NCI-H446 treated with DMSO at 0.1 percent for 48 hours (cell line): ENCODE data around the gene COX7A2.

Source experiments
- DNase-seq: peaks from one replicate; lab custom pipeline; 2025; lab: John Stamatoyannopoulos, UW

The COX7A2 gene

DNA sequence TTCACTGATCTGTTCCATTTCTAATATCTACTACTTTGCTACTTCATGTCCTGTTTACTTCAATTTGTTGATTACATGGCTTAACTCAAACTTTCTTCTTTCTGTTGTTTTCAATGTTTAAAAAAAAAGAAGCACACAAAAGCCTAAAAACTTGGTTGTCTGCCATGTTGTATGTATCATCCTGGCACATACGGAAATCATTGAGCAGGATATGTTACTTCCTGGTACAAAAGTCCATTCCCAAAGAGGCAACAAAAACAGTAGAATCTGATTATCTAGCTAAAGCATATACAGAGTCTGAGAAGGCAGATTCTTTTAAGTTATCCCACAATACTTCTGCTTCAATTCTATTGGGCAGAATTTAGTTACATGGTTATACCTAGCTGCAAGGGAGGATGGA lies 23.2 kb downstream of the COX7A2 start:
- no peak for DNase-seq

DNA sequence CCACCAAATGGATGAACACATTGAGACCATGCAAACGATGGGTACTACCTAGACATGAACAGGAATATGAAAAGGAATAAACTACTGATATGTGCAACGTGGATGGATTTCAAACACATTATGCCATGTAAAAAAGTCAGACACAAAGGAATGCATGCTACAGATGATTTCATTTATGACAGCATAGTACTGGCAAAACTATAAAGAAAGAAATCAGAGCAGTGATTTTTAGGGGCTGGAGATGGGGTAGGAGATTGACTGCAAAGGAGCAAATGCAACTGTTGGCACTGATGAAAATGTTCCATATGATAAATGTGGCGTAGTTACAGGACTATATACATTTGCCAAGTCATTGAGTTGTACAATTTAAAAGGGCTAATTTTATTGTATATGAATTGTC lies 24.3 kb downstream of the COX7A2 start:
- no peak for DNase-seq

DNA sequence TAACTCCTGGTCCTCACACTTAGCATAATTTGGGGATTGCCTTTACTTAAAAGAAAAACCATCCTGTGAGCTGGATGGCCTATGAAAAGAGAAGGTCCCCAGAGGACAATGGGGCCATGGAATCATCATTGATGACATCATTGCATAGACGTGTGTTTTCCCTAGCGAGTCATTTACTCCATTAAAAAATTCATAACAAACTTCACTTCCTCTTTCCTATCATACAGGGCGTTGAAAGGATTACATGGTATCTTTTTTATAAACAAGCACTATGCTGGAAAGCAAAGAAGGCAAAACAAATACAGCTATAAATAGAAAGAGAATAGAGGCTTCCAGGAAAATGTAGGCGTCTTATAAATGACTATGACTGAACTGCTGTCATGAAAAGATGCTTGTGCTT lies 26.4 kb downstream of the COX7A2 start:
- DNase-seq = no peak

DNA sequence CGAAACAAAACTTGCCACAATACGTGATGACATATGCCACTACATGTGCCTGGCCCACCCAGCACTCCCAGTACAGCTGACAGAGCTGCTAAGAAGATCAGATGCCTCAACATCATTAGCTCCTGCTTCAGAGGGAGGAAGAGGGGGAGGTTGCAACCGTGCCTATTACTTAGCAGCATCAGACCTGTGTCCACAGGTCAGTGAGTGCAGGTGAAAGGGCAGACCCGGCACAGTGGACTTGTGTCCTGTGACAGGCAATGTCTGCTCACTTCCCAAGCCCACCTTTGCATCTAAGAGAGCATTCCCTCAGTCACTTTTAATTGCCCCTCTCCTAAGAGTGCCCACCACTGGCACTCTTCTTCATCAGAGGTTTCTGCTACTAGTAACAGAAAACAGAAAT lies 28.3 kb downstream of the COX7A2 start:
- DNase-seq = no peak

DNA sequence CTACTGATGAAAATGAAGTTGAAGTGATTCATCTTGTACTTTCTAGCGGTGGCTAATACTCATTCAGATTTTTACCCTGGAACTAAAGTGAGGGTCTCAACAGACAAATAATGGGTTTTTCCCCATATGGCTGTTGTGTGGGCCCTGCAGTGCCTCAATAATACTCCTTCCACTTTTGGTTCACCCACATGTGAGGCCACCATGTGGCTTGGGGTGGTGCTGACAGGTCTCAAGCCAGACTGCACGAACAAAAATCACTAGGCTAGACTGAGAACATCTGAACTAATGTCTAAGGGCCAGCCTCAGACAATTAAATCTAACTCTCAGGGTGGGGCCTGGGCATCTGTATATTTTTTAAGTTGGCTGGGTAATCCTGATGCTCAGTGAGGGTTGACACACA lies 29.9 kb downstream of the COX7A2 start:
- no peak for DNase-seq

DNA sequence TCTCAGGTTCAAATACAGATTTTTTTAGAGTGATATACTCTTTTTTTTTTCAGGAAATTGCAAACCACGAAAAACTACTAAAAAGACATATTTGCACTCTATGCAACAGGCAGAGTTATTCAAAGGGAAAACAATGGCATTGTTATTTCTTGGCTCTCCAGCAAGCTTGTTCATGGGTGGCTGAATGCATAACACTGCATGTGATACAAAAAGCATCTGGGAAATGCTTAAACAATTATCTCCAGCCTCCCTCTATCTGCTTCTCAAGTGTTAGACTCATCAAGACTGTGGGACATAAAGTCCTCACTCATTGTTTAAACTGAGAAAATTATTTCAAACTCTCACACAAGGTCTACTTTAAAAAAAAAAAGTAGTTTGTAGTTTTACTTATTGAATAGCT lies 30.5 kb downstream of the COX7A2 start:
- DNase-seq = no peak

DNA sequence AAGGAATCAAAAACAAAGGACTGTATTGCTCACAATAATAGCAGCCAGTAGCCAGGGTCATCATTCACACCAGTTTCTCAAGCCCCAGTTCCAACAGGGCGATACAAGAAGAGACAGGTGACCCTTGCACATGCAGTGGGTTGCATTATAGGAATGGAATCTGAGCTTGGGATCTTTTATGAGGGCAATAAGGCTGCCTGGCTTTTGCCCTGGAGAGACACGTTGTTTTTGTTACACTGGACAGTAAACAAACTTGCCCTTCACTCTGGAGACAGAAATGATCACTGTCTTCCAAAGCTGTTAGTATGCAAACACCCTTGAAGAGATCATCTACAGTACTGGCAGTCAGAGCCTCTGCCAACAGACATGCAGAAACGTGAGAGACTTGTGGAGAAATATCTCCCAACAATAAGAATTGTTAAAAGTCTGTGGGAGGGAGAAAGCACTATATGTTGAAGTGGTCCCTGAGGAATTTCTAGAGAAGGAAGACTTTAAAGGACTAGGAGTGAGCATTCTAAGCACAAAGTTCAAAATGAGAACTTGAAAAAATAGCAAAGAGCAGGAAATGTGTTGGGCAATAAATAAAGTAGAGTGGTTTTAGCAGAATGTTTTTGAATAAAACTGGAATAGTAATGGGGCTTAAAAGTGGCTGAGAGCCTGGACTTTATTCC lies 31.5 kb downstream of the COX7A2 start:
- no peak for DNase-seq

DNA sequence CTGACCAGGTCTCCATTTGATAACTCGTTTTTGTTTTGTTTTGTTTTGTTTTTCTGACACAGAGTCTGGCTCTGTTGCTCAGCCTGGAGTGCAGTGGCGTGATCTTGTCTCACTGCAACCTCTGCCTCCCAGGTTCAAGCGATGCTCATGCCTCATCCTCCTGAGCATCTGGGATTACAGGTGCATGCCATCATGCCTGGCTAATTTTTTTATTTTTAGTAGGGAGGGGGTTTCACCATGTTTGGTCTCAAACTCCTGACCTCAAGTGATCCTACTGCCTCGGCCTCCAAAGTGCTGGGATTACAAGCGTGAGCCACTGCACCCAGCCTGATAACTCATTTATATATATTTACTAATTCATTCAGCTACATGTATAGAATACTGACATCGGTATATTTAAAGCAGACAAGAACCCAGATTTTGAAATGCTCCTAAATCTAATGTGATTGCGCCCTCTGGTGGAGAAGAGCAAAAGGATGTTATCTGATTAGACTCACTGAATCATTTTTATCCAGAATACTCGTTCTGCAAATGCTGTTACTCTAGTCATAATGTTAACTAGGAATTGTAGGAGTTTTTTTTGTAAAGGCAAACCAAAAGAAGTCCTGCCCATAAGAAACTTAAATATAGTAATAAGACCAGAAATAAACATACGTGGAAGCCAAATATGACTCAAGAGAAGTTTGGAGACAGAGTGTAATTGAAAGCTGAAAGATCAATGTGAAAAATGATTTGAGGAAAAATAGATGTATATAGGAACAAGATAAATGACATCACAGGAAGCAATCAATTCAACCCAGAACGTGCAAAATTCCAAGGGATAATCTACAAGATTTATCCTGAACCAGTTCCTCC lies 32.5 kb downstream of the COX7A2 start:
- DNase-seq = peak; percentile 24

DNA sequence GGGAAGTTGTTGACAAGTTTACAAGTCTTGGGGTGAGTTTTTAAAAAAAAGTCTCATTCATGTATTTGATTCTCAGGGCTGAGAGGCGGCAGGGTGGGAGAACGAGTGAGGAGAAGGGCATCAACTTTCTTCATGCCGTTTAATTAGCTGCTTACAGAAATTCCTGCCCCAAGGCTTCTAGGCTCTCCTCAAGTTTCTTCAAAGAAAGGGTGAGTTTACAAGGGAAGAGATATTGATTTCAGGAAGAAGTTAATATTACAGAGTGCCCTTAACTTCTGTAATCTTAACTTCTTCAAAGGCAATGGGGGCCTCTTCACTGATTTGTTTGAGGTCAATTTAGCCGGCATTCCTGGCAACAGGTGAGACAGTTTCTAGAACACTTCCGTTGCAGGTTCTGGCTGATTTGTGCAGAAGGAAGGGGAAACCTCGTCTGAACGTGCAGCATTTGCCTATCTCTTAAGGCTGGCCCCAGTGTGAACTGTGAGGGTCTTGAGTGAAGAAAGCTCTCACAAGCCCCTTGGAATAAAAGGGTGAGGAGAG lies 34.3 kb downstream of the COX7A2 start:
- DNase-seq = no peak

DNA sequence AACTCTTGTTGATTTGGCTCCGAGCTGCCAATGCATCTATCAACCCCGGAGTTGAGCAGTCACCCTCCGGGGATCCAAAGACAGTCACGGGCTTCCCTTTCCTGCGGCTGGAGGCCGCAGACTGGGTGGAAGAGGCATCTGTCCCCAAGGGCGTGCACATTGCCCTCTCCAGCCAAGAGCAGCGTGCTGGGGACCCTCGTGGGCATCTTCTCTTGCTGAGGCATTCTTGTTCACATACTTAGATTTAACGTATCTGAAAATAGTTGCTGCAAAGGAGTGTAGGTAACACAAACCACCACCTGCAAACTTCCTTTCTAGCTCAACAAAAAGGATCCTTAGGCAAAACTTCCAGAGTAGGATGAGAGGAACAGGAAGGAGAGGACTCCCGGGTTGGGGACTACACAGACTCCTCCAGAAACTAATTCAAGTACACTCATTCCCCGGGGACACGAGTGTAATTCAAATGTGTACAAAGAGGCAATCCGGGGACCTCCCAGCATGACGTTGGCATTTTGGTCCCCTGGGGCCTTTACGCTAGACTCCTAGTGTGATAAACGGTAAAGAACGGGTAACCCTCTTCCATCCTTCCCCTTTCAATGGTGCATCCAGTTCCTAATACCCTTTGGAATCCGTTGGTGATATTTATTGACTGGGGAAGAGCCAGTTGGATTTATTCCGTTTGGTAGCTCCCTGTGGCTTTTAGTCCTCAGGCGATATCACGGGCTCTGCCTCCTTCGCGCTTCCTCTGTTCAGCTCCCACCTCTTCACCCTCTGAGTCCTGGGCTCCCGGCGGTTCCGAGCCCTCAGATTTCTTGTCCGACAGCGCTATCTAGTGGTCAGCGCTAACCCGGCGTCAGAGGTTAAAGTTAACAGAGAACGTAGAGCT lies 35.1 kb downstream of the COX7A2 start:
- peak; percentile 6 for DNase-seq

DNA sequence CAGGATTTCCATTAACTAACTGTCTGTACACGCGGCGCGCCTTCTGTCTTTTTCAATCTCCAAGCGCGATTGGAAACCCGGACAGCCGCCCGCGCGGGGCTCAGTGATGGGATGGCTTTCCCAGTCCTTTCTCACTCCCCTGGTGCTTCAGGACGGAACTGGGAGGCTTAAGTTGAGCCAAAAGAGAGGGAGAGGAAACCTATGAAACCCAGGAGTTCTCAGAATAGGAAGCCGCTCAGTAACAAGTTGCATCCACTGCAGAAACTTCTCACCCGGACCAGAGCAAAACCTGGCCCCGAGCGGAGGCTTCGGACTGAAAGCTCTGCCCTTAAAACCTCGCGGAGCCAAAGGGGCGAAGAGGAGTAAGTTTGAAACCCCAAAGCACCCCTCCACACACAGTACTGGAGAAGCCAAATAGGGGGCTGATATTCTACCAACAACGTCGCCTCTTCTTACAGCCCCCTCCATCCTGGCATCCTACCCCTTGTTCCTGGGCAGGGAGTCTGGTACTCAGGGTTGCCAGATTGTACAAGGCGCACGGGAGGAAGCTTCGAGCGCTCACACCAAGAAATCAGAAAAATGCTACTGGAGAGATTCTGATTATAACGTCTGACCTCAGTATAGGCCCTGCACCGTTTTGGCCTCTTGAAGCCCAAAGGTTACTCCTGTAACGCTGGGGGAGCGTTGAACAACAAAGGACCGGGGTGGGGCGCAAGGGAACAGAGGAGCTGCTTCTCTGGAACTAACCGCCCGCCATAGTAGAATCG lies 36.8 kb downstream of the COX7A2 start:
- DNase-seq = no peak

DNA sequence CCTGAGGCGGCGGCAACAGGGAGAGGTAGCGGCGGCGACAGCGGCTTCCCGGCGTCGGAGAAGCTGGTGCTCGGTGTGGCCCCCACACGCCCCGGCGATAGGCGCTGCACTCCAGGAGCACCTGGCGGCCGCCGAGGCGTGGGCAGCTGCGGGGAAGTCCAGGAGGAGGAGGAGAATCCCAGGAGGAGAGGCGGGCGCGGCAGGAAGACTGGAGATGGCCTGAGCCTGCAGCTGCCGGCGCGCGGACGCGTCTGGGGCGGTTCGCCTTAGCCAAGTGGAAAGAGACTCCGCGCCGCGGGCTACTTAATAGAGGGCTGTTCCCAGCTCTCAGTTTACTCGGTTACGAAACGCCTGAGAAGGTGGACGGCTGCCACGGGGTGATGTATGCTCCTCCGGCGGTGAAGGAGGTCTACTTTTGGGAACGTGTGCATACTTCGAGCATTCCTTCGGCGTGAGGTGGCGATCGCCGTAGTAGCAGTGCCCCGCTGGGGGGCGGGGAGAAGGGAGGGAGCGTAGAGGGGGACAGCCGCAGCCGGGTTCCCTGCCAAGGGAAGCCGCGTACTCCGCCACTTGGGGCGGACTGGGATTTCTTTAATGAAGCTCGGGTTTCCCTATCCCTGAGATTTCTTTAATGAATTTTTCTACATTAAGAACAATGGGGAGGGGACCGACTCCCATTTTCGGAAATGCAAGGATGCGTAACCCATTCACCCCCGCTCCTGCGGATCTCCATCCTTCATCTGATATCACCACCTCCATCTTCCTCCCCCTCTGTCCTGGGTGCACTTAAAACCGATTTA lies 37.6 kb downstream of the COX7A2 start, which contains the start of gene COL12A1:
TSS of gene COL12A1 (minus strand) at position 278 of the 800 bp plus-strand sequence. CDS start 3,261 bp downstream, outside the sequence.
- no peak for DNase-seq

DNA sequence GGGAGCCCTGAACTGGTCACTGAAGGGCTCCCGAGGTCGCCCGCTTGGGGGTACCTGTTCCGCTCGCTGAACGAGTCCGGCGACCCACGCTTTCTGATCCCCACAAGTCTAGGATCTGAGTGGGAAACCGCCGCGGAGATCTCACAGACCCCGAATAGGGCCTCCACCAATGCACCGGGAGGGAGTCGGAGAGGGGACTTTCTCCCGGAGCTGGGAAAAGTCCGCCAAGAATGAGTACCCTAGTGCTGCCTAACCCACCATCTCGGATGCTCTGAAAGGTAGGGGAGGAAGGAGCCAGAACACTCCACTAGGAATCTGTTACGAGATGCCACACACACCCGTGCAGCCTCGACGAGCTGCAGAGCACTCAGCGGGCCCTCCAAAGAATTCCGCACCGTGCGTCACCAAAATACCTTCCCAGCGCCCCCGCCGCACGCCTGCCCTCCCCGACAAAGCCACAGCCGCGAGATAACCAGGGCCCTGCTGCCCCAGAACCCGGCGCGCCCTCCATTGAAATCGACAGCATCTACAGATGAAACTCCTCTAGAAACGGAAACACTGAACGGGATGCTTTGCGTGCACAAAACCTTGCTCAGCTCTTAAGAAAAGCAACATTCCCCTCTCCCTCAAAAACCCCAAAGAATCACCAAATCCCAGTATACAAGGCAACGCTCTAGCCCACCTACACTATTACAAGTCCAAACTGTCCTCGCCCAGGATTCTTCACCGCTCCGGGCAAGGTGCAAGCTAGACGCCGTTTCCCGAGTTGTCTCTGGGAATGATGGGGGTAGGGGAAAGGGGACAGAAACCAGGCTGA lies 38.4 kb downstream of the COX7A2 start:
- no peak for DNase-seq

DNA sequence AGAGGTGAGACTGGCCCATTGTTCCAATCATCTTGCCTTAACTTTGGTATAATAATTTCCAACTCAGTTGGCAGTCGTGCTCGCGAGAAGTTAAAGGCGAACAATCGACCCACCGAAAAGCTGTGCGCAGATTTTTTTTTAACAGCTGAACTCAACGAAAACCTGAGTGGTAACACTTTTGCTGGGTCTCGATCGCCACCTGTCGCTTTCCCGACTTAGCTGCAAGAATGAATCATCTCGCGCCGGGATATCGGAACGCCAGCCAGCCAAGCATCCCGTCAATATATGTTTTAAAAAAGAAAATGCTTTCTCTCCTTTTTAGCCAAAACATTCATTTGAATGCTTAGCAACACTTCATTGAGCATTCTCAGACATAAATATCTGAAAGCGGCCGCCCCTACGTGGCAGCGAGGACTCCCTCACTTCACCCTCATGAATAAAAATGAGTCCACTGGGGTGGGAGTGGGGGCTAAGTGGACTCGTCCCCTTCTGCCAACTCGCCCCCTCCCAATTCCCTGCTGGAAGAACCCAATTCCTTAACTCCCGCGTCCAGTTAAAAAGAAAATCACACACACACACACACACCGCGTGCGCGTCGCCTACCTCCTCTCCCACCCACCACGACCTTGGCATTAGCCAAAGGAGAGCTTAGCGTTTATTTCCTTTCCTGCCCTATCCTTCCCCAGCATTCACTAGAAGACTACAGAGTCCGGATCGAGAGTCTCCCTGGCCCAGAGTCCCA lies 39.2 kb downstream of the COX7A2 start:
- DNase-seq = peak; percentile 7

DNA sequence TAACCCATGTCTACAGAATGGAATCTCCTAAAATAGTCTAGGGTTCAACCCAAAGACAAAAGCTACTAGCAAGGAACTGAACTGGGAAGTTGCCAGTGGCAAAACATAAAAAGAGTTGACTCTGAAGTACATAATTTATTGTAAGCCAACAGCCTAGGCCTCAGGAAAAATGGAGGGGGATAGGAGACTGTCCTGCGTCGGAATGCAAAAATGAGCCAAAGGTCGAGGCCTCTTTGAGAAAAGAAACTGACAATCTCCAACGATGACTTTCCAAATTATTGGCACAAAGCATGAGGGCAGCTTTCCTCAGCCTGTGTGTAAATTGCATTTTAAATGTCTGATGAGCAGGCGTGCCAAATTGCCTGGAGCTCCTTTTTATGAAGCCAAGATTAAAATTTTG lies 39.9 kb downstream of the COX7A2 start:
- peak; percentile 10 for DNase-seq

DNA sequence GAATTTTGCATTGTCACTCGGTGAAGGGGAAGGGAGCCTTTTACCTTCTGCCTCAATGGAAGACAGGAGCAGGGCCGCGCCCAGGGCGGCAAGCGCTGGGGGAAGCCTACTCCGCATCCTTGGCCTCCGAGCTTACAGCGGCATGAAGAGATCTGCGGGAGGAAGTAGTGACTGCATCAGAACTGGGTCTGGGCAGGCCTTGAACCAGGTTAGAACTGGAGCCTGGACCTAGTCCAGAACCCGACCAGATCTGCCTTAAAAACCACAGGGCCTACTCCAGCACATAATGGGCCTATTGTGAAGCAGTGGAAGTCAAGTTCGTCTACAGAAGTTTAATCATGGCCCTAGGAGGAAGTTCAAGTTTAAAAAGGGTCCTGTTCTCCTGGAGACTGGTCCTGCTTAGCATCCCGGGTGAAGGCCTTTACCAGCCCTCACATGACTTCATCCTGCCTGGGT lies 40.9 kb downstream of the COX7A2 start:
- no peak for DNase-seq

DNA sequence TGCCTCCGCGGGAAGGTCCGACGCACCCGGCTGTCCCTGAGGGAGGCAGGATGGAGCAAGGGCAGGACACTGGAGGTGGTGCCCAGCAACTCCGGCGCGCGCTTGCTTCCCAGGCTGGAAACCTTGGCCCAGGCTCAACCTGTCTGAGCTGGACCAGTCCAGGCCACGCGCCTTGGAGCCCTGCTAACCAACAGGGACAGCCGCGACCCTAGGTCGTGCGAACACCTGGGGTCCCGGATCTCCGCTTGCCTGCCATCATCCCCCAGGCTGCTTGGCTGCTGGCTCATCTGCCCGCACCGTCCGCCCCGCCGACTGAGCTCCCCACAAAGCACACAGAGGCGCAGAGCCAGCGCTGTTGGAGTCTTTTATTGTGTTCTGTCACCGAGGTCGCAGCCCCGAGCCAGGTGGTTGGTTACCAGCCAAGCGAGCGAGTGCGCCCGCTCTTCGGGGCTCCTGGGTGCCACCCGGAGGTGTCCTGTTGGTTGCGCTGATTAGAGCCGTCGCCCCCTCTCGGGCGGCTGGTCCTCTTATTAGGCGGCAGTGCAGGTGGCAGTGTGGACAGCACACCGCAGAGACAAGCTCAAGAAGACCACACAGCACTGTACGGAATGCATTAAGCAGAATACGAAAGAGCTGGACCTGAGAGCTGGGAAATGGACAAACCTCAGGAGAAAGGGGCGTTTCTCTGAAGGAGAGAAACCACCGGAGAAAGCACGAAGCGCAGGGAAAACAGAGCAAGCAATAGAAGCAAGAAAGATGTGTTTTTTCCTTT lies 41.5 kb downstream of the COX7A2 start:
- DNase-seq = no peak

DNA sequence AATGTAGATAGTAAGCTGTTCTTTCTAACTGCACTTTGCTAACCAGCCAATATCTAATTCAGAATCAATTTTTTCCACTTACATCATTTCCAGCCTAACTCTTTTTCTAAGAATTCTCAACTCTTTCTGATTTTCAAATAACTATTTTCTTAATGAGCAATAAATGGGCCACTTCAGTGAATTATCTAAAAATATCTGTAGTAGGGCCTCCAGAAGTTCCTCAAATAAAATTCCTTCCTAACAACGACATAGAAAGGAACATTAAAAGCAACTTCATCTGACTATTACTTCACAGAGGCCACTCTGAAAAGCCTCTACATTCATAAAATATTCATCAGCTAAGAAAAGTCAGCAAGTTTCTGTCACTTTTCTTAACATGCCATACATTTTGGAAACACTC lies 42.6 kb downstream of the COX7A2 start:
- DNase-seq = no peak
